OCI-LY3 (cell line): ENCODE data around the gene CPEB1.
A peak's percentile ranks its signal among the peaks of the same experiment; 100 is the strongest.

Source experiments
- H2AFZ ChIP-seq: fragments of 200-600, 300-600 bp; shearing (Covaris generic); 2 replicates; pipeline ENCODE4 v1.6.0; 2014; ENCODE audit warnings: antibody characterized with exemption, low read depth, low read length
- H3K27ac ChIP-seq: fragments of 200-600, 300-600 bp; sonication (generic); 2 replicates; pipeline ENCODE4 v1.5.1; 2014; ENCODE audit warnings: mild to moderate bottlenecking, low read length, moderate library complexity, mixed read lengths
- H3K27me3 ChIP-seq: fragments of 200-600, 300-600 bp; sonication (generic); 2 replicates; pipeline ENCODE4 v1.6.1; 2014; ENCODE audit warnings: low read depth, low read length, mixed read lengths
- H3K36me3 ChIP-seq: fragments of 200-600, 300-600 bp; sonication (generic); replicated peaks from 2 replicates; pipeline ENCODE3; 2014; ENCODE audit warnings: low read depth, low read length, mixed read lengths
- H3K4me1 ChIP-seq: fragments of 300-600, 200-600 bp; sonication (generic); 2 replicates; pipeline ENCODE4 v1.6.1; 2014; ENCODE audit warnings: low read length, mixed read lengths
- H3K4me2 ChIP-seq: fragments of 200-600, 300-600 bp; sonication (generic); 2 replicates; pipeline ENCODE4 v1.6.1; 2014; ENCODE audit warnings: low read length, mixed read lengths
- H3K4me3 ChIP-seq: fragments of 300-600, 200-600 bp; sonication (generic); 2 replicates; pipeline ENCODE4 v1.5.1; 2014; ENCODE audit warnings: antibody characterized with exemption, mild to moderate bottlenecking, low read length, moderate library complexity
- H3K79me2 ChIP-seq: fragments of 300-600, 200-600 bp; shearing (Covaris generic); 2 replicates; pipeline ENCODE4 v1.6.1; 2014; ENCODE audit warnings: mild to moderate bottlenecking, low read length, mixed read lengths
- H3K9ac ChIP-seq: fragments of 300-600, 200-600 bp; shearing (Covaris generic); 2 replicates; pipeline ENCODE4 v1.6.0; 2014; ENCODE audit warnings: mild to moderate bottlenecking, low read length, moderate library complexity
- H3K9me3 ChIP-seq: fragments of 200-600, 300-600 bp; shearing (Covaris generic); 2 replicates; pipeline ENCODE4 v1.6.1; 2014; ENCODE audit warnings: low read length, mixed read lengths; ENCODE audit not compliant: insufficient read depth
- H4K20me1 ChIP-seq: fragments of 200-600, 300-600 bp; sonication (generic); 2 replicates; pipeline ENCODE4 v1.6.1; 2016; ENCODE audit warnings: low read length, mixed read lengths; ENCODE audit not compliant: insufficient read depth
- CTCF ChIP-seq: fragments of 200-600, 300-600 bp; sonication (generic); IDR thresholded peaks from 2 replicates; pipeline ENCODE4 v1.5.1; 2014; ENCODE audit warnings: antibody characterized with exemption, low read length, low read depth
- EZH2phosphoT487 ChIP-seq: fragments of 200-600 bp; shearing (Covaris generic); IDR thresholded peaks from 2 replicates; pipeline ENCODE4 v1.6.1; 2018; ENCODE audit warnings: antibody characterized with exemption, mixed run types, low read depth

Gene CPEB1

GRCh38 chr15:82650046-82650670 is 3.0 kb upstream of the CPEB1 start:
- H3K79me2 ChIP-seq, result no peaks in the 10 kb centered on the region
- no peak overlapping the region for H2AFZ ChIP-seq
- H3K9me3 ChIP-seq, result no peaks in the 10 kb centered on the region
- H3K4me2 ChIP-seq, result no peak overlapping the region
- no peaks in the 10 kb centered on the region for H3K4me1 ChIP-seq
- 0 out of 2 replicates have a peak, but pooled peaks cover 3% of the 10 kb centered on the region for H4K20me1 ChIP-seq
- H3K9ac ChIP-seq, result no peak overlapping the region
- TF ChIP-seq CTCF, result no peak
- TF ChIP-seq EZH2phosphoT487, result no peak
- H3K36me3 ChIP-seq, result no peaks in the 10 kb centered on the region
- no peak overlapping the region for H3K27ac ChIP-seq
- H3K27me3 ChIP-seq, result peaks cover 14% of the 10 kb centered on the region
- H3K4me3 ChIP-seq, result no peak overlapping the region

GRCh38 chr15:82649226-82649999 is 2.2 kb upstream of the CPEB1 start:
- Histone ChIP-seq H3K27me3 (peaks cover 14% of the 10 kb centered on the region), H3K4me2 (no peak overlapping the region), H3K27ac (no peak overlapping the region), H3K36me3 (no peaks in the 10 kb centered on the region), H3K79me2 (no peaks in the 10 kb centered on the region), H3K9ac (no peak overlapping the region), H3K4me3 (no peak overlapping the region), H2AFZ (no peak overlapping the region), H3K9me3 (no peaks in the 10 kb centered on the region), H4K20me1 (0 out of 2 replicates have a peak, but pooled peaks cover 3% of the 10 kb centered on the region), H3K4me1 (no peaks in the 10 kb centered on the region)
- no peak for TF ChIP-seq CTCF
- TF ChIP-seq EZH2phosphoT487, result no peak

- no peaks in the 10 kb centered on the region for H3K36me3 ChIP-seq
- no peaks in the 10 kb centered on the region for H3K9me3 ChIP-seq
- H4K20me1 ChIP-seq, result 0 out of 2 replicates have a peak, but pooled peaks cover 3% of the 10 kb centered on the region
- peaks cover 10% of the 10 kb centered on the region for H3K27me3 ChIP-seq
- peak overlapping the region; percentile 74 for H3K4me3 ChIP-seq
- H3K4me1 ChIP-seq, result no peaks in the 10 kb centered on the region
- no peak overlapping the region for H3K9ac ChIP-seq
- H3K79me2 ChIP-seq, result no peaks in the 10 kb centered on the region
- TF ChIP-seq EZH2phosphoT487, result no peak
- no peak for TF ChIP-seq CTCF
- no peak overlapping the region for H3K27ac ChIP-seq
- peak overlapping the region; percentile 47 for H3K4me2 ChIP-seq
- H2AFZ ChIP-seq, result no peak overlapping the region
Measured at GRCh38 chr15:82648257-82649103, 1.3 kb upstream of the CPEB1 start.

- H3K9me3 ChIP-seq, result no peaks in the 10 kb centered on the region
- peaks cover 11% of the 10 kb centered on the region for H3K27me3 ChIP-seq
- no peak overlapping the region for H3K27ac ChIP-seq
- no peak overlapping the region for H2AFZ ChIP-seq
- H3K4me2 ChIP-seq, result peak overlapping the region; percentile 47
- H3K4me1 ChIP-seq, result no peaks in the 10 kb centered on the region
- peak overlapping the region; percentile 74 for H3K4me3 ChIP-seq
- no peak for TF ChIP-seq EZH2phosphoT487
- TF ChIP-seq CTCF, result no peak
- no peaks in the 10 kb centered on the region for H3K36me3 ChIP-seq
- H3K79me2 ChIP-seq, result no peaks in the 10 kb centered on the region
- peak overlapping the region; percentile 11; the same call in 1 of the 2 replicates for H3K9ac ChIP-seq
- H4K20me1 ChIP-seq, result 0 out of 2 replicates have a peak, but pooled peaks cover 3% of the 10 kb centered on the region
Measured at GRCh38 chr15:82647835-82648256, 683 bp upstream of the CPEB1 start.
